Measurements from ENCODE around the gene GNG13.

The GNG13 gene

DNA sequence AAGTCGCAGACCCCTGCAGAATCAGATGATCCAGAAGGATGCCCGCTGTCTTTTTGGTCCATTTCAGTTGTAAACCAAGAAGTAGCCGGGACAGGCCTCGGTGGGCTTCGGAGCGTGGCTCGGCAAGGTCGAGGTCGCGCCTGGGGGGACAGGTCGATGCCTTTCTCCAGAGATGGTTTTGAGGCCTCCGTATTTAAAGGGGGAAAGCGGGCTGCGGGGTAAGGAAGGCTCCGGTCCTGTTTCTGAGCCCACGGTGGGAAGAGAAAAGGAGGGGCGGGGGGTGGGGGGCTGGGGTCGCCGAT, 7.5 kb upstream of the GNG13 start:
- TF ChIP-seq GABPA (IDR thresholded peaks at IDR 0.05; ENCODE audit: low read depth) (no peak), SPI1 (IDR thresholded peaks at IDR 0.05; ENCODE audit: borderline replicate concordance, low read depth) (no peak), POLR2AphosphoS5 (IDR thresholded peaks at IDR 0.05; ENCODE audit: low read depth) (no peak)
- TF ChIP-seq, protein P1, sequence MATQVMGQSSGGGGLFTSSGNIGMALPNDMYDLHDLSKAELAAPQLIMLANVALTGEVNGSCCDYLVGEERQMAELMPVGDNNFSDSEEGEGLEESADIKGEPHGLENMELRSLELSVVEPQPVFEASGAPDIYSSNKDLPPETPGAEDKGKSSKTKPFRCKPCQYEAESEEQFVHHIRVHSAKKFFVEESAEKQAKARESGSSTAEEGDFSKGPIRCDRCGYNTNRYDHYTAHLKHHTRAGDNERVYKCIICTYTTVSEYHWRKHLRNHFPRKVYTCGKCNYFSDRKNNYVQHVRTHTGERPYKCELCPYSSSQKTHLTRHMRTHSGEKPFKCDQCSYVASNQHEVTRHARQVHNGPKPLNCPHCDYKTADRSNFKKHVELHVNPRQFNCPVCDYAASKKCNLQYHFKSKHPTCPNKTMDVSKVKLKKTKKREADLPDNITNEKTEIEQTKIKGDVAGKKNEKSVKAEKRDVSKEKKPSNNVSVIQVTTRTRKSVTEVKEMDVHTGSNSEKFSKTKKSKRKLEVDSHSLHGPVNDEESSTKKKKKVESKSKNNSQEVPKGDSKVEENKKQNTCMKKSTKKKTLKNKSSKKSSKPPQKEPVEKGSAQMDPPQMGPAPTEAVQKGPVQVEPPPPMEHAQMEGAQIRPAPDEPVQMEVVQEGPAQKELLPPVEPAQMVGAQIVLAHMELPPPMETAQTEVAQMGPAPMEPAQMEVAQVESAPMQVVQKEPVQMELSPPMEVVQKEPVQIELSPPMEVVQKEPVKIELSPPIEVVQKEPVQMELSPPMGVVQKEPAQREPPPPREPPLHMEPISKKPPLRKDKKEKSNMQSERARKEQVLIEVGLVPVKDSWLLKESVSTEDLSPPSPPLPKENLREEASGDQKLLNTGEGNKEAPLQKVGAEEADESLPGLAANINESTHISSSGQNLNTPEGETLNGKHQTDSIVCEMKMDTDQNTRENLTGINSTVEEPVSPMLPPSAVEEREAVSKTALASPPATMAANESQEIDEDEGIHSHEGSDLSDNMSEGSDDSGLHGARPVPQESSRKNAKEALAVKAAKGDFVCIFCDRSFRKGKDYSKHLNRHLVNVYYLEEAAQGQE (IDR thresholded peaks at IDR 0.05; ENCODE audit: insufficient replicate concordance, low read depth) = no peak
- TF ChIP-seq, protein P2, sequence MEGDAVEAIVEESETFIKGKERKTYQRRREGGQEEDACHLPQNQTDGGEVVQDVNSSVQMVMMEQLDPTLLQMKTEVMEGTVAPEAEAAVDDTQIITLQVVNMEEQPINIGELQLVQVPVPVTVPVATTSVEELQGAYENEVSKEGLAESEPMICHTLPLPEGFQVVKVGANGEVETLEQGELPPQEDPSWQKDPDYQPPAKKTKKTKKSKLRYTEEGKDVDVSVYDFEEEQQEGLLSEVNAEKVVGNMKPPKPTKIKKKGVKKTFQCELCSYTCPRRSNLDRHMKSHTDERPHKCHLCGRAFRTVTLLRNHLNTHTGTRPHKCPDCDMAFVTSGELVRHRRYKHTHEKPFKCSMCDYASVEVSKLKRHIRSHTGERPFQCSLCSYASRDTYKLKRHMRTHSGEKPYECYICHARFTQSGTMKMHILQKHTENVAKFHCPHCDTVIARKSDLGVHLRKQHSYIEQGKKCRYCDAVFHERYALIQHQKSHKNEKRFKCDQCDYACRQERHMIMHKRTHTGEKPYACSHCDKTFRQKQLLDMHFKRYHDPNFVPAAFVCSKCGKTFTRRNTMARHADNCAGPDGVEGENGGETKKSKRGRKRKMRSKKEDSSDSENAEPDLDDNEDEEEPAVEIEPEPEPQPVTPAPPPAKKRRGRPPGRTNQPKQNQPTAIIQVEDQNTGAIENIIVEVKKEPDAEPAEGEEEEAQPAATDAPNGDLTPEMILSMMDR (IDR thresholded peaks at IDR 0.05; ENCODE audit: insufficient read depth, low read length) = no peak
- Histone ChIP-seq H3K27ac (replicated peaks) (peak overlapping the region; percentile 93), H3K27me3 (ENCODE audit: insufficient read depth, poor library complexity, severe bottlenecking) (peaks cover 5% of the 10 kb centered on the region), H3K4me3 (replicated peaks; ENCODE audit: insufficient read depth, low read length) (peak overlapping the region; percentile 83)
- DNase-seq (ENCODE audit: low read depth in 1 of 2, low spot score in 1 of 2) = no peak

DNA sequence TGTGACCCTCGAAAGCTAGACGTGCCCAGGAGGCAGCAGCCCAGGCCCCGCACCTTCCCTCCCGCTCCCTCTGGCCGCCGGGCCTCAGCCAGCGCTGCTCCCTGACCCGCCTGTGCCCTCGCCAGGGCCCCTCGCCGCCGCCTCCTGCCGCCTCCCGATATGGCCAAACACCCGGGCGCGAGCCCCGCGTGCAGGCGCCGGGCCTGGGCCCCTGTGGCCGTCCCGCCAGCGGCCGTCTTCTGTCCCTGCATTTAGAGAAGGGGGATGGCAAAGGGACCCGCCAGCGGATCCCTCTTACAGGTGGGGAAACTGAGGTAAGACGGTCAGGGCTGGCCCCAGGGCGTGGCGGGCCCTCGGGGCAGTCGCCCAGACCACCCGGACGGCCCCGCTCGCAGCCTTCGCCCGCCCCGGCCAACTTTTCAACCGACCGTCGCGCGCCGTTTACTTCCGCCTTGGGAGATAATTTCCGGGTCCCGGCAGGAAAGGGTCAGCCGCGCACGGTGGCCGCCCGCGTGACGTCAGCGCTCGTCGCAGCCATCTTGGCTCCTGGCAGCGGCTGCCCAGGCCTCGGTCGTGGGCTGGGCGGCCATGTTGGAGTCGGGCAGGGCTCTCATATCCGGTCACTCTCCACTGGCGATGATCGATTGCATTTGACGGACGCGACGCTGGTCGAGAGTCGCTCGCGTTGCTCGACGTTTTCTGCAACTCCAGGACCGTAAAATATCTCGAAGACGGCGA, 7.0 kb upstream of the GNG13 start:
- TF ChIP-seq, protein P1 (IDR thresholded peaks at IDR 0.05; ENCODE audit: insufficient replicate concordance, low read depth) = no peak
- TF ChIP-seq POLR2AphosphoS5 (IDR thresholded peaks at IDR 0.05; ENCODE audit: low read depth) (peak; percentile 87), GABPA (IDR thresholded peaks at IDR 0.05; ENCODE audit: low read depth) (peak; percentile 87), SPI1 (IDR thresholded peaks at IDR 0.05; ENCODE audit: borderline replicate concordance, low read depth) (no peak)
- H3K27me3 ChIP-seq (ENCODE audit: insufficient read depth, poor library complexity, severe bottlenecking) = peaks cover 5% of the 10 kb centered on the region
- H3K4me3 ChIP-seq (replicated peaks; ENCODE audit: insufficient read depth, low read length) = peak overlapping the region; percentile 83
- DNase-seq (ENCODE audit: low read depth in 1 of 2, low spot score in 1 of 2) = peak; percentile 90 to 95
- peak overlapping the region; percentile 93 for H3K27ac ChIP-seq (replicated peaks)

DNA sequence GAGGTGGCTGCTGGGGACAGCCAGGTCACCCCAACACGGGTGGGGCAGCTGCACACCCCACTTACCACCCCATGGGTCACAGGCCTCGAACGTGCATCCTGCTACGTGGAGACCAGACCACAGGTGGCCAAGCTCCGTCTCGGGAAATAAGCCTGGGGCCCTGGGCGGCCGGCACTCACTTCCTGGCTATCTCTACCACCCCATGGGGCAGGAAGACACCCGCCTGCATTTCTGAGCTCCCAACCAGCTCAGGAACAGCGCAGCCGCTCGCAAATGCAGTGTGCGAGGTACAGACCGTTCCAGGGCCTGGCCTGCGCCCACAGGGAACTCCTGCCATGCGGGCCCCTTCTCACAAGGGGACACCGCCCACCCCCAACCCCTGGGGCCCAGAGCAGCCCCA, 4.9 kb upstream of the GNG13 start:
- Histone ChIP-seq H3K27me3 (ENCODE audit: insufficient read depth, poor library complexity, severe bottlenecking) (peaks cover 24% of the 10 kb centered on the region), H3K4me3 (replicated peaks; ENCODE audit: insufficient read depth, low read length) (no peak overlapping the region), H3K27ac (replicated peaks) (no peak overlapping the region)
- DNase-seq (ENCODE audit: low read depth in 1 of 2, low spot score in 1 of 2) = no peak
- TF ChIP-seq, protein P1 (IDR thresholded peaks at IDR 0.05; ENCODE audit: insufficient replicate concordance, low read depth) = no peak

DNA sequence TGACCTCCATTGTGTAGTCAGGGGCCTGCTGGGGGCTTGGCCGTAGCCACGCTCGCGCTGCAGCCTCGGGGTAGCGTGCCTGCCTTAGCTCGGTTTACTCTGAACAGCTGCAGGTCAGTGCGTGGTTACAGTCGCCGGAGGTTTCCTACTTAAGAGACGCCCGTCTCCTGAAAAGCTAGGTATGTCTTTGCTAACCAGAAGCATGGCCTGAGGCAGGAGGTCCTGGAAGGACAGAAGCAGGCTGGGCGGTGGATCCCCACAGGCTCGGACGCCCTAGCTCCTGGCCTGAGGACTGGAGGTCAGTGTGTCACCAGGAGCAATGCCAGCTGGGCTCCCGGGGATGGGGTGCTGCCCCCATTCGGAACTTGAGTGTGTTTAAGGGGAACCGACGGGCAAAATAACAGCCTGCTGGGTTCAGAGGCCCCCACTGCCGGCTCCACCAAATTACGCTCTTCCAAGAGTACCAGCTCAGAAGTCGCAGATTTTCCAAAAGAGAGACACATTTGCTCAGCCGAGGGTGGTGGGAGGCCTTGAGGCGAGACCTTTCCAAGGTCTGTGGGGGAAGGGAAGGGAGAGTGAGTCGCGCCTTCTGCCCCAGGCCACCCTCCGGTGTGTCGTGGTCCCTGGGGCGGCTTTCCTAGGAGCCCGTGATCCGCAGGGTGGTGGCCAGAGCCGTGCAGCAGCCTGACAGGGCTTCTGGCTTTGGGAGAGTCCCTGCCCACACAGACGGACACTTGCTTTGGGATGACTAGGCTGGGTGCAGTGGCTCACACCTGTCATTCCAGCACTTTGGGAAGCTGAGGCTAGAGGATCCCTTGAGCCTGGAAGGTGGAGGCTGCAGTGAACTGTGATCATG, 3.9 kb upstream of the GNG13 start:
- Histone ChIP-seq H3K27ac (replicated peaks) (no peak overlapping the region), H3K27me3 (ENCODE audit: insufficient read depth, poor library complexity, severe bottlenecking) (peaks cover 31% of the 10 kb centered on the region), H3K4me3 (replicated peaks; ENCODE audit: insufficient read depth, low read length) (no peak overlapping the region)
- no peak for TF ChIP-seq POLR2AphosphoS5 (IDR thresholded peaks at IDR 0.05; ENCODE audit: low read depth)
- TF ChIP-seq, protein P2 (IDR thresholded peaks at IDR 0.05; ENCODE audit: insufficient read depth, low read length) = no peak
- no peak for TF ChIP-seq GABPA (IDR thresholded peaks at IDR 0.05; ENCODE audit: low read depth)
- TF ChIP-seq, protein P1 (IDR thresholded peaks at IDR 0.05; ENCODE audit: insufficient replicate concordance, low read depth) = no peak
- TF ChIP-seq SPI1 (IDR thresholded peaks at IDR 0.05; ENCODE audit: borderline replicate concordance, low read depth) = no peak
- no peak for DNase-seq (ENCODE audit: low read depth in 1 of 2, low spot score in 1 of 2)

Measured in HL-60 (cell line).